ENCODE data around the gene C9orf152. TPM values are rescaled to one million over a fixed set of nuclear protein-coding genes. Genes with fewer than 3 reads are reported as not detected.

The C9orf152 gene
- total and polyA plus RNA-seq, 4 donors = 0.08 to 0.29 (median 0.20) TPM; not detected in 1

- no peak for TF ChIP-seq CTCF (IDR thresholded peaks at IDR 0.05; ENCODE audit: low read depth, low read length, missing input control)
- no peak for TF ChIP-seq RXRA (IDR thresholded peaks at IDR 0.05)
- TF ChIP-seq FOXA2 (IDR thresholded peaks at IDR 0.05) = no peak
- TF ChIP-seq GABPA (IDR thresholded peaks at IDR 0.05 in 1 of 2, conservative IDR thresholded peaks at IDR 0.05 in 1 of 2) = no peak
- TF ChIP-seq JUND (IDR thresholded peaks at IDR 0.05) = no peak
These were observed 18.2 kb downstream of the C9orf152 start (continued) for GRCh38 chr9:110189559-110190320.

- Histone ChIP-seq H3K4me3 (ENCODE audit: low read depth in 1 of 3, low read length in 3 of 3) (no peak overlapping the region), H3K9ac (ENCODE audit: low read depth in 1 of 2, low read length in 2 of 2) (no peak overlapping the region), H3K4me1 (ENCODE audit: control insufficient read depth in 4 of 4, insufficient read depth in 4 of 4, low read length in 3 of 4) (peaks cover 5 to 10% (median 9%) of the 10 kb centered on the region in 4 donors), H3K36me3 (ENCODE audit: control insufficient read depth in 4 of 4, insufficient read depth in 3 of 4, low read depth in 1 of 4, low read length in 3 of 4) (no peaks in the 10 kb centered on the region), H3K27me3 (ENCODE audit: control insufficient read depth in 4 of 4, insufficient read depth in 4 of 4, low read length in 3 of 4) (no peaks in the 10 kb centered on the region), H3K27ac (ENCODE audit: low read depth in 1 of 2, low read length in 2 of 2) (no peak overlapping the region), H3K9me3 (ENCODE audit: control insufficient read depth in 4 of 4, low read length in 3 of 4) (no peaks in the 10 kb centered on the region)
- TF ChIP-seq MAX (IDR thresholded peaks at IDR 0.05) = peak; percentile 77
- peak in 1 of 2 donors; percentile 42 for TF ChIP-seq JUND (IDR thresholded peaks at IDR 0.05)
- TF ChIP-seq FOXA2 (IDR thresholded peaks at IDR 0.05) = peak; percentile 45
- TF ChIP-seq CTCF (IDR thresholded peaks at IDR 0.05; ENCODE audit: low read depth, low read length, missing input control) = no peak
- no peak for TF ChIP-seq ZBTB33 (IDR thresholded peaks at IDR 0.05)
- TF ChIP-seq HNF4G (IDR thresholded peaks at IDR 0.05) = no peak
- TF ChIP-seq HNF4A (conservative IDR thresholded peaks at IDR 0.05) = peak; percentile 34 to 64
- TF ChIP-seq NR2F2 (IDR thresholded peaks at IDR 0.05) = no peak
- TF ChIP-seq RAD21 (IDR thresholded peaks at IDR 0.05) = peak; percentile 41
- peak; percentile 24 to 63 for TF ChIP-seq RXRA (IDR thresholded peaks at IDR 0.05)
- TF ChIP-seq TAF1 (conservative IDR thresholded peaks at IDR 0.05) = no peak
- TF ChIP-seq EGR1 (IDR thresholded peaks at IDR 0.05; ENCODE audit: low read depth in 2 of 2) = no peak
- peak; percentile 49 for TF ChIP-seq SP1 (IDR thresholded peaks at IDR 0.05)
- 25% methylated on average over 4 of the region's 4 CpGs for WGBS
- no peak for DNase-seq (ENCODE audit: low spot score)
These were observed 19.0 kb downstream of the C9orf152 start for GRCh38 chr9:110188991-110189390.
